Hepatic stellate cell (primary cell): ENCODE measurements around the gene BIK.

ENCODE experiments used
- DNase-seq: peaks from one replicate; pipeline ENCODE4 v3.0.0; 2011; ENCODE audit warnings: low spot score

Gene BIK

GRCh38 chr22:43162412-43163150 lies 52.0 kb downstream of the BIK start:
- no peak for DNase-seq

- DNase-seq = no peak
These were observed 52.8 kb downstream of the BIK start for GRCh38 chr22:43163241-43163795.

- DNase-seq = no peak
These were observed 54.1 kb downstream of the BIK start for GRCh38 chr22:43164636-43165035.

GRCh38 chr22:43166132-43166930 lies 55.8 kb downstream of the BIK start:
- DNase-seq = no peak

- no peak for DNase-seq
These were observed 56.5 kb downstream of the BIK start for GRCh38 chr22:43167001-43167589.

- peak; percentile 55 for DNase-seq
These were observed 58.1 kb downstream of the BIK start for GRCh38 chr22:43168471-43169309.

GRCh38 chr22:43169310-43170130 lies 59.0 kb downstream of the BIK start:
- no peak for DNase-seq

GRCh38 chr22:43170131-43170480 lies 59.6 kb downstream of the BIK start:
- no peak for DNase-seq

GRCh38 chr22:43171019-43171491 lies 60.5 kb downstream of the BIK start:
- DNase-seq = no peak

GRCh38 chr22:43171607-43172006 lies 61.1 kb downstream of the BIK start:
- no peak for DNase-seq

- DNase-seq = no peak
These were observed 61.6 kb downstream of the BIK start for GRCh38 chr22:43172191-43172590.

- no peak for DNase-seq
These were observed 63.0 kb downstream of the BIK start for GRCh38 chr22:43173566-43173965.

GRCh38 chr22:43173976-43174720 lies 63.6 kb downstream of the BIK start:
- no peak for DNase-seq

- no peak for DNase-seq
These were observed 64.5 kb downstream of the BIK start for GRCh38 chr22:43174941-43175531.

- DNase-seq = no peak
These were observed 65.5 kb downstream of the BIK start for GRCh38 chr22:43176090-43176489.

GRCh38 chr22:43177479-43177878 lies 66.9 kb downstream of the BIK start:
- DNase-seq = no peak
